ENCODE measurements around the gene ZNF487.
"Not testable (repeated sequence)": the region's sequence is repeated elsewhere in the genome, so short reads cannot be mapped to it uniquely, and the experiment has no call there.

Gene ZNF487

GRCh38 chr10:43437141-43437870, 395 bp downstream of the ZNF487 start:
- DNase-seq (ENCODE audit: low read depth) = no peak

GRCh38 chr10:43440463-43441134, 3.7 kb downstream of the ZNF487 start:
- no peak for DNase-seq (ENCODE audit: low read depth)

- DNase-seq (ENCODE audit: low read depth) = no peak
Measured at GRCh38 chr10:43444323-43444722, 7.4 kb downstream of the ZNF487 start.

- no peak for DNase-seq (ENCODE audit: low read depth)
Measured at GRCh38 chr10:43444897-43445466, 8.1 kb downstream of the ZNF487 start.

- not testable (repeated sequence) for DNase-seq (ENCODE audit: low read depth)
Measured at GRCh38 chr10:43446219-43447017, 9.5 kb downstream of the ZNF487 start.

GRCh38 chr10:43448742-43449141, 11.8 kb downstream of the ZNF487 start:
- no peak for DNase-seq (ENCODE audit: low read depth)

GRCh38 chr10:43452356-43452914, 15.5 kb downstream of the ZNF487 start:
- DNase-seq (ENCODE audit: low read depth) = no peak

- DNase-seq (ENCODE audit: low read depth) = no peak
Measured at GRCh38 chr10:43453266-43453831, 16.4 kb downstream of the ZNF487 start.

GRCh38 chr10:43454025-43454424, 17.1 kb downstream of the ZNF487 start:
- DNase-seq (ENCODE audit: low read depth) = not testable (repeated sequence)

- DNase-seq (ENCODE audit: low read depth) = not testable (repeated sequence)
Measured at GRCh38 chr10:43456561-43456960, 19.6 kb downstream of the ZNF487 start.

- no peak for DNase-seq (ENCODE audit: low read depth)
Measured at GRCh38 chr10:43458227-43458626, 21.3 kb downstream of the ZNF487 start.

GRCh38 chr10:43461950-43462349, 25.0 kb downstream of the ZNF487 start:
- peak; percentile 14 for DNase-seq (ENCODE audit: low read depth)

GRCh38 chr10:43465086-43465735, 28.3 kb downstream of the ZNF487 start:
- DNase-seq (ENCODE audit: low read depth) = not testable (repeated sequence)

GRCh38 chr10:43465736-43466120, 28.8 kb downstream of the ZNF487 start:
- DNase-seq (ENCODE audit: low read depth) = not testable (repeated sequence)

GRCh38 chr10:43471146-43471545, 34.2 kb downstream of the ZNF487 start:
- no peak for DNase-seq (ENCODE audit: low read depth)

- no peak for DNase-seq (ENCODE audit: low read depth)
Measured at GRCh38 chr10:43471935-43472720, 35.2 kb downstream of the ZNF487 start.

- DNase-seq (ENCODE audit: low read depth) = no peak
Measured at GRCh38 chr10:43479275-43479674, 42.4 kb downstream of the ZNF487 start.

GRCh38 chr10:43482319-43483078, 45.6 kb downstream of the ZNF487 start:
- no peak for DNase-seq (ENCODE audit: low read depth)

GRCh38 chr10:43491855-43492254, 54.9 kb downstream of the ZNF487 start:
- no peak for DNase-seq (ENCODE audit: low read depth)

- DNase-seq (ENCODE audit: low read depth) = no peak
Measured at GRCh38 chr10:43502931-43503330, 66.0 kb downstream of the ZNF487 start.
